Astrocyte (in vitro differentiated cells and primary cell): ENCODE measurements around the gene GPC2. TPM values are rescaled to one million over a fixed set of nuclear protein-coding genes. Genes with fewer than 3 reads are reported as not detected.
"Not testable (repeated sequence)": the region's sequence is repeated elsewhere in the genome, so short reads cannot be mapped to it uniquely, and the experiment has no call there.

Experiments
- DNase-seq: peaks from one replicate; pipeline ENCODE4 v3.0.0-alpha.2; 2010; ENCODE audit warnings: low read depth
- FAIRE-seq: peaks from 2 replicates; lab custom pipeline; 2011; peaks lifted over from hg19 to GRCh38; lab: Jason Lieb, UNC
- H2AFZ ChIP-seq: 2 replicates; pipeline ENCODE4 v1.6.0; 2012; ENCODE audit warnings: low read depth, low read length, inconsistent platforms
- H3K27ac ChIP-seq: 2 replicates; pipeline ENCODE4 v1.5.1; 2011; ENCODE audit warnings: low read depth, low read length, inconsistent platforms
- H3K27me3 ChIP-seq: 2 replicates; pipeline ENCODE4 v1.6.0; 2011; ENCODE audit warnings: low read length, inconsistent platforms; ENCODE audit not compliant: insufficient read depth
- H3K36me3 ChIP-seq: 2 replicates; pipeline ENCODE4 v1.5.1; 2011; ENCODE audit warnings: low read length, inconsistent platforms; ENCODE audit not compliant: insufficient read depth
- H3K4me1 ChIP-seq: 2 replicates; pipeline ENCODE4 v1.5.1; 2011; ENCODE audit warnings: low read length, inconsistent platforms; ENCODE audit not compliant: insufficient read depth
- H3K4me2 ChIP-seq: 2 replicates; pipeline ENCODE4 v1.6.0; 2012; ENCODE audit warnings: low read length, inconsistent platforms
- H3K4me3 ChIP-seq: 2 replicates; pipeline ENCODE4 v1.5.1; 2011; ENCODE audit warnings: low read depth, mild to moderate bottlenecking, low read length, inconsistent platforms; ENCODE audit not compliant: insufficient read depth
- H3K79me2 ChIP-seq: 2 replicates; pipeline ENCODE4 v1.6.0; 2012; ENCODE audit warnings: mild to moderate bottlenecking, low read length, inconsistent platforms; ENCODE audit not compliant: insufficient read depth
- H3K9ac ChIP-seq: 2 replicates; pipeline ENCODE4 v1.6.0; 2012; ENCODE audit warnings: mild to moderate bottlenecking, low read length, inconsistent platforms
- H3K9me3 ChIP-seq: 2 replicates; pipeline ENCODE4 v1.5.1; 2012; ENCODE audit warnings: low read depth, mild to moderate bottlenecking, low read length, inconsistent platforms; ENCODE audit not compliant: insufficient read depth
- H4K20me1 ChIP-seq: 2 replicates; pipeline ENCODE4 v1.6.0; 2012; ENCODE audit warnings: low read length, inconsistent platforms; ENCODE audit not compliant: insufficient read depth
- H3K27ac Mint-ChIP-seq: one replicate; pipeline ENCODE4 v1.8.0; 2021; ENCODE audit warnings: mild to moderate bottlenecking, mixed read lengths; ENCODE audit not compliant: unreplicated experiment
- H3K27me3 Mint-ChIP-seq: one replicate; pipeline ENCODE4 v1.8.0; 2021; ENCODE audit warnings: low read depth, mixed read lengths; ENCODE audit not compliant: unreplicated experiment
- H3K36me3 Mint-ChIP-seq: one replicate; pipeline ENCODE4 v1.8.0; 2021; ENCODE audit warnings: low read depth, mixed read lengths; ENCODE audit not compliant: unreplicated experiment
- H3K4me1 Mint-ChIP-seq: one replicate; pipeline ENCODE4 v1.8.0; 2021; ENCODE audit warnings: low read depth, mixed read lengths; ENCODE audit not compliant: unreplicated experiment
- H3K4me3 Mint-ChIP-seq: one replicate; pipeline ENCODE4 v1.8.0; 2021; ENCODE audit warnings: mild to moderate bottlenecking, moderate library complexity, mixed read lengths; ENCODE audit not compliant: unreplicated experiment
- H3K9me3 Mint-ChIP-seq: one replicate; pipeline ENCODE4 v1.8.0; 2021; ENCODE audit warnings: mild to moderate bottlenecking, mixed read lengths; ENCODE audit not compliant: unreplicated experiment
- CTCF ChIP-seq: IDR thresholded peaks from 2 replicates; pipeline ENCODE4 v1.5.1; 2011; ENCODE audit warnings: low read depth, mild to moderate bottlenecking, inconsistent platforms, low read length, moderate library complexity; ENCODE audit not compliant: insufficient read depth
- EZH2 ChIP-seq: IDR thresholded peaks from 2 replicates; pipeline ENCODE4 v1.6.1; 2012; ENCODE audit warnings: mild to moderate bottlenecking, low read length, inconsistent platforms; ENCODE audit not compliant: insufficient read depth
- total RNA-seq: library from RNA; stranded (reverse); gene quantifications from 2 replicates; pipeline ENCODE4 v1.2.1, GENCODE V29; 2021

The GPC2 gene
- total RNA-seq, 1 donor from 2014 or later, result 7.6 TPM

GRCh38 chr7:100200693-100201092 lies 23.5 kb upstream of the GPC2 start:
- TF ChIP-seq CTCF (no peak), EZH2 (no peak)
- FAIRE-seq (no peak), DNase-seq (no peak)
- peaks cover 9% of the 10 kb centered on the region for H3K27me3 ChIP-seq
- H3K4me3 Mint-ChIP-seq, result no peak overlapping the region
- no peaks in the 10 kb centered on the region for H3K9me3 ChIP-seq
- no peak overlapping the region for H3K9ac ChIP-seq
- H3K27ac ChIP-seq, result no peak overlapping the region
- H3K4me2 ChIP-seq, result no peak overlapping the region
- no peaks in the 10 kb centered on the region for H3K4me1 ChIP-seq
- no peaks in the 10 kb centered on the region for H3K36me3 ChIP-seq
- H3K36me3 Mint-ChIP-seq, result no peaks in the 10 kb centered on the region
- no peaks in the 10 kb centered on the region for H3K79me2 ChIP-seq
- H4K20me1 ChIP-seq, result no peaks in the 10 kb centered on the region
- no peak overlapping the region for H2AFZ ChIP-seq
- H3K9me3 Mint-ChIP-seq, result peaks cover 1% of the 10 kb centered on the region
- peaks cover 24% of the 10 kb centered on the region for H3K27me3 Mint-ChIP-seq
- H3K4me3 ChIP-seq, result no peak overlapping the region
- no peak overlapping the region for H3K27ac Mint-ChIP-seq
- peaks cover 7% of the 10 kb centered on the region for H3K4me1 Mint-ChIP-seq

- DNase-seq, result no peak
- no peaks in the 10 kb centered on the region for H3K79me2 ChIP-seq
- no peak overlapping the region for H3K27ac ChIP-seq
- H3K4me3 Mint-ChIP-seq, result no peak overlapping the region
- no peaks in the 10 kb centered on the region for H3K36me3 Mint-ChIP-seq
- peaks cover 24% of the 10 kb centered on the region for H3K27me3 Mint-ChIP-seq
- no peak overlapping the region for H3K9ac ChIP-seq
- H3K4me2 ChIP-seq, result no peak overlapping the region
- peaks cover 1% of the 10 kb centered on the region for H3K9me3 Mint-ChIP-seq
- no peaks in the 10 kb centered on the region for H3K4me1 ChIP-seq
- FAIRE-seq, result no peak
- H3K27ac Mint-ChIP-seq, result no peak overlapping the region
- H3K4me1 Mint-ChIP-seq, result peaks cover 7% of the 10 kb centered on the region
- TF ChIP-seq EZH2 (no peak), CTCF (no peak)
- no peak overlapping the region for H2AFZ ChIP-seq
- no peaks in the 10 kb centered on the region for H3K36me3 ChIP-seq
- H4K20me1 ChIP-seq, result no peaks in the 10 kb centered on the region
- no peak overlapping the region for H3K4me3 ChIP-seq
- no peaks in the 10 kb centered on the region for H3K9me3 ChIP-seq
- H3K27me3 ChIP-seq, result peaks cover 9% of the 10 kb centered on the region
Observed at GRCh38 chr7:100198266-100198665, 21.1 kb upstream of the GPC2 start.

- H3K36me3 Mint-ChIP-seq, FAIRE-seq: not testable (repeated sequence)
Observed at GRCh38 chr7:100195901-100196322, 18.7 kb upstream of the GPC2 start.

More at GRCh38 chr7:100195901-100196322, 18.7 kb upstream of the GPC2 start:
- not testable (repeated sequence) for H4K20me1 ChIP-seq, H3K79me2 ChIP-seq, H3K36me3 ChIP-seq, H3K4me3 ChIP-seq, H3K4me3 Mint-ChIP-seq, H3K9ac ChIP-seq, H3K27me3 ChIP-seq, H3K4me2 ChIP-seq, DNase-seq, H3K9me3 ChIP-seq, H3K27ac ChIP-seq, H2AFZ ChIP-seq, H3K27ac Mint-ChIP-seq, H3K9me3 Mint-ChIP-seq, H3K4me1 ChIP-seq
- Mint-ChIP-seq H3K27me3 (peaks cover 12% of the 10 kb centered on the region), H3K4me1 (peaks cover 14% of the 10 kb centered on the region)
